BJ (cell line): ENCODE data around the gene SLC32A1. TPM values are rescaled to one million over a fixed set of nuclear protein-coding genes. Genes with fewer than 3 reads are reported as not detected.
A peak's percentile ranks its signal among the peaks of the same experiment; 100 is the strongest.

Source experiments
- CTCF ChIA-PET: fragments of 350-600 bp; formaldehyde crosslinking; extraction: SDS; loops from one replicate; lab custom pipeline; 2021; ENCODE audit warnings: antibody characterized with exemption, inconsistent platforms; lab: Yijun Ruan, JAX
- POLR2A ChIA-PET: fragments of 300-600 bp; sonication (Branson Sonifier 250); formaldehyde crosslinking; extraction: SDS; loops from one replicate; lab custom pipeline; 2021; ENCODE audit warnings: antibody characterized with exemption; lab: Charles Lee
- DNase-seq: peaks from one replicate; pipeline ENCODE4 v3.0.0-alpha.2; 2011; ENCODE audit warnings: low read depth
- H3K27me3 ChIP-seq: 2 replicates; pipeline ENCODE4 v1.6.0; 2011; ENCODE audit warnings: low read length; ENCODE audit not compliant: control insufficient read depth, insufficient read depth
- H3K36me3 ChIP-seq: 2 replicates; pipeline ENCODE4 v1.5.1; 2011; ENCODE audit warnings: low read length; ENCODE audit not compliant: control insufficient read depth, insufficient read depth
- H3K4me3 ChIP-seq: 2 replicates; pipeline ENCODE4 v1.5.1; 2011; ENCODE audit warnings: low read depth, mild to moderate bottlenecking, control low read depth, low read length
- polyA minus RNA-seq: library from RNA; depleted of rRNA, polyadenylated mRNA; stranded (reverse); fragments of >200 nt; gene quantifications from 2 replicates; pipeline ENCODE4 v1.2.3, GENCODE V29; 2011; rRNA and poly(A)+ RNA removed
- polyA plus RNA-seq: library from polyadenylated mRNA; depleted of rRNA; stranded (reverse); fragments of >200 nt; gene quantifications from 2 replicates; pipeline ENCODE4 v1.2.3, GENCODE V29; 2011; rRNA removed
- TF ChIP-seq, protein P1 (sequence below): IDR thresholded peaks from 2 replicates; pipeline ENCODE4 v1.5.1; 2011; ENCODE audit warnings: low read depth, mild to moderate bottlenecking, control low read depth, inconsistent platforms, low read length, moderate library complexity; ENCODE audit not compliant: insufficient read depth

The SLC32A1 gene, protein sequence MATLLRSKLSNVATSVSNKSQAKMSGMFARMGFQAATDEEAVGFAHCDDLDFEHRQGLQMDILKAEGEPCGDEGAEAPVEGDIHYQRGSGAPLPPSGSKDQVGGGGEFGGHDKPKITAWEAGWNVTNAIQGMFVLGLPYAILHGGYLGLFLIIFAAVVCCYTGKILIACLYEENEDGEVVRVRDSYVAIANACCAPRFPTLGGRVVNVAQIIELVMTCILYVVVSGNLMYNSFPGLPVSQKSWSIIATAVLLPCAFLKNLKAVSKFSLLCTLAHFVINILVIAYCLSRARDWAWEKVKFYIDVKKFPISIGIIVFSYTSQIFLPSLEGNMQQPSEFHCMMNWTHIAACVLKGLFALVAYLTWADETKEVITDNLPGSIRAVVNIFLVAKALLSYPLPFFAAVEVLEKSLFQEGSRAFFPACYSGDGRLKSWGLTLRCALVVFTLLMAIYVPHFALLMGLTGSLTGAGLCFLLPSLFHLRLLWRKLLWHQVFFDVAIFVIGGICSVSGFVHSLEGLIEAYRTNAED
- not detected in 2 replicates for polyA plus RNA-seq
- polyA minus RNA-seq: not detected in 2 replicates

GRCh38 chr20:38723848-38724625 lies at the start of gene SLC32A1:
Gene SLC32A1 (plus strand): TSS chr20:38724486. CDS start chr20:38724725, 239 bp downstream.
- no peak for DNase-seq
- TF ChIP-seq, protein P1, sequence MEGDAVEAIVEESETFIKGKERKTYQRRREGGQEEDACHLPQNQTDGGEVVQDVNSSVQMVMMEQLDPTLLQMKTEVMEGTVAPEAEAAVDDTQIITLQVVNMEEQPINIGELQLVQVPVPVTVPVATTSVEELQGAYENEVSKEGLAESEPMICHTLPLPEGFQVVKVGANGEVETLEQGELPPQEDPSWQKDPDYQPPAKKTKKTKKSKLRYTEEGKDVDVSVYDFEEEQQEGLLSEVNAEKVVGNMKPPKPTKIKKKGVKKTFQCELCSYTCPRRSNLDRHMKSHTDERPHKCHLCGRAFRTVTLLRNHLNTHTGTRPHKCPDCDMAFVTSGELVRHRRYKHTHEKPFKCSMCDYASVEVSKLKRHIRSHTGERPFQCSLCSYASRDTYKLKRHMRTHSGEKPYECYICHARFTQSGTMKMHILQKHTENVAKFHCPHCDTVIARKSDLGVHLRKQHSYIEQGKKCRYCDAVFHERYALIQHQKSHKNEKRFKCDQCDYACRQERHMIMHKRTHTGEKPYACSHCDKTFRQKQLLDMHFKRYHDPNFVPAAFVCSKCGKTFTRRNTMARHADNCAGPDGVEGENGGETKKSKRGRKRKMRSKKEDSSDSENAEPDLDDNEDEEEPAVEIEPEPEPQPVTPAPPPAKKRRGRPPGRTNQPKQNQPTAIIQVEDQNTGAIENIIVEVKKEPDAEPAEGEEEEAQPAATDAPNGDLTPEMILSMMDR: no peak
- Histone ChIP-seq H3K27me3 (peaks cover 79% of the 10 kb centered on the region), H3K36me3 (no peaks in the 10 kb centered on the region), H3K4me3 (no peak within 1 kb of the TSS)
- CTCF ChIA-PET: interaction anchor here (1.1 kb wide), 2 partner anchors 8 to 76 kb away, joined by 3 read pairs; no protein-coding TSS in a partner anchor
- POLR2A ChIA-PET: no interaction called here

- POLR2A ChIA-PET: no interaction called here
- peak overlapping the region; percentile 58 for H3K4me3 ChIP-seq
- DNase-seq: no peak
- TF ChIP-seq, protein P1: no peak
- peaks cover 5% of the 10 kb centered on the region; the same call in 1 of the 2 replicates for H3K27me3 ChIP-seq
- H3K36me3 ChIP-seq: no peaks in the 10 kb centered on the region
- CTCF ChIA-PET: no interaction called here
These were observed 49.5 kb upstream of the SLC32A1 start for GRCh38 chr20:38674765-38675133.

DNA sequence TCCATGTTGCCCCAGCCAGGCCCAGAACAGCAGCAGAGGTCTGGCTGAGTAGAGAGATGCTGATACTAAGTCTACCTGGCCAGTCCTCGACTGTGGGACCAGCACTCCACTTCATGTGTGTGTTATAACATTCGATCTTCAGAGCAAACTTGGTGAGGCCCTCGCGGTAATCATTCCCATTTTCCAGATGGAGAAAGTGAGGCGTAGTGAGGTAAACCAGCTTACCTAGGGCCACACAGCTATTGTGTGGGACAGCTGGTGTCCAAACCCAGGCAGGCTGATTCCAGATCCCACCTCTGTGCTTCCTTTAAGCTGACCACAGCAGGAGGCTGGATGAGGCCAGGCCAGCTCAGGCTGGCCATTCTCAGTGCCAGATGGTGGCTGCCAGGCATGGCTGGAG lies 47.7 kb upstream of the SLC32A1 start:
- ChIA-PET POLR2A (no interaction called here), CTCF (no interaction called here)
- no peak overlapping the region for H3K4me3 ChIP-seq
- H3K27me3 ChIP-seq: 0 out of 2 replicates have a peak, but pooled peaks cover 2% of the 10 kb centered on the region
- no peaks in the 10 kb centered on the region for H3K36me3 ChIP-seq
- no peak for DNase-seq
- TF ChIP-seq, protein P1: no peak

DNA sequence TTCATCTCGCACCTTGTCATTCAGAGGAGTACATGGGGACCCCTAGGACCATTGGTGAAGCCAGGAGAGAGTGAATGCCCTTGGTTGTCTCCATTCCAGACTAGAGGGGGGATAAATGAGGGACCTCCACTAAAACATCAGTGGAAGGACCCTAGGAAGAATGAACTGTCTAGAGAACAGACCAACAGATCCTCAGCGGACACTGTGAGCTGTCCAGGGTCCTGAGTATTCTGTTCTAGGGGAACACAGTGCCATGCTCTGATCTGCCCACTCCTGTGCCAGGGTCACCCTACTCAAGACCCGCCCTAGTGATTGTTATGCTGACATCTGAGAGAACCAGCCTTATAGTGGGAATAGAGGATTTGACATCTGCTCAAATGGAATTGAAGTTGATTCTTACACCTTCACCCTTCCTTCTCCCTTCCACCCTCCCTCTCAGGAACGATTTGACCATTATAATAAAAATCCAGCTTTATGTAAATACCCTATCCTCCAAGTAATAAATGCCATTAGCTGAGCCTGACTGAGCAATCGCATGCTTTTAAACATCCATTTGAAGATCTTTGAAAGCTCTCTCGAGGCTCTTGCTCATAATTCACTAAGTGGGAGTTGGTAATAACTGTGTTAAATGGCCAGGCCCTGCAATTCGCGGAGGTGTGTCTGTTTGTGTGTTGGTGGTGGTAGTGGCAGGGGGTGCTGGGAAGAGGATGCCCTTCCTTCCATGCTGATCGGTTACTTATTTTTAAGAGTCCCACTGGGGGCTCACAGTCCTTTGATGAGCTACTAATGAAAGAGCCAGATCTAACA lies 43.6 kb upstream of the SLC32A1 start:
- CTCF ChIA-PET: interaction anchor here (1.0 kb wide), 1 partner anchor 32 kb away, joined by 4 read pairs; no protein-coding TSS in a partner anchor
- Histone ChIP-seq H3K27me3 (no peaks in the 10 kb centered on the region), H3K4me3 (no peak overlapping the region), H3K36me3 (no peaks in the 10 kb centered on the region)
- TF ChIP-seq, protein P1: no peak
- POLR2A ChIA-PET: no interaction called here
- no peak for DNase-seq
